OCI-LY7 (cell line): ENCODE measurements around the gene MACROD1. TPM values are rescaled to one million over a fixed set of nuclear protein-coding genes. Genes with fewer than 3 reads are reported as not detected.
A peak's percentile ranks its signal among the peaks of the same experiment; 100 is the strongest.

Source experiments
- BruUV-seq: library from RNA; stranded (reverse); fragments of 400-500 nt; replicated peaks from 2 replicates; lab custom pipeline; 2021; lab: Mats Ljungman, UMichigan
- CTCF ChIA-PET: fragments of 300-600 bp; sonication (Branson Sonifier 250); formaldehyde crosslinking; loops from one replicate; lab custom pipeline; 2022; ENCODE audit warnings: antibody characterized with exemption; ENCODE audit not compliant: unreplicated experiment; lab: Charles Lee
- POLR2A ChIA-PET: fragments of 300-600 bp; sonication (Branson Sonifier 250); formaldehyde crosslinking; loops from one replicate; lab custom pipeline; 2022; ENCODE audit warnings: antibody characterized with exemption; lab: Charles Lee
- DNase-seq: peaks from one replicate; pipeline ENCODE4 v3.0.0-alpha.2; 2015; ENCODE audit warnings: low spot score
- H2AFZ ChIP-seq: fragments of 200-600 bp; sonication (generic), shearing (Covaris generic); 2 replicates; pipeline ENCODE4 v1.6.1; 2014; ENCODE audit warnings: mild to moderate bottlenecking, antibody characterized with exemption, low read length, moderate library complexity
- H3K27ac ChIP-seq: fragments of 200-600 bp; sonication (generic); 2 replicates; pipeline ENCODE4 v1.5.1; 2014; ENCODE audit warnings: mixed run types, low read depth, mild to moderate bottlenecking, moderate library complexity, low read length, inconsistent platforms; ENCODE audit not compliant: poor library complexity, severe bottlenecking
- H3K36me3 ChIP-seq: fragments of 200-600 bp; sonication (generic); 2 replicates; pipeline ENCODE4 v1.6.1; 2014; ENCODE audit warnings: mild to moderate bottlenecking, antibody characterized with exemption, low read length, moderate library complexity, mixed read lengths; ENCODE audit not compliant: insufficient read depth
- H3K4me1 ChIP-seq: fragments of 200-600 bp; sonication (generic); 2 replicates; pipeline ENCODE4 v1.5.1; 2014; ENCODE audit warnings: mild to moderate bottlenecking, low read length; ENCODE audit not compliant: insufficient read depth, poor library complexity, severe bottlenecking
- H3K4me2 ChIP-seq: fragments of 200-600 bp; sonication (generic); 2 replicates; pipeline ENCODE4 v1.6.1; 2014; ENCODE audit warnings: mild to moderate bottlenecking, low read length
- H3K4me3 ChIP-seq: fragments of 200-600 bp; sonication (generic); 2 replicates; pipeline ENCODE4 v1.5.1; 2014; ENCODE audit warnings: mild to moderate bottlenecking, low read depth, low read length; ENCODE audit not compliant: poor library complexity, severe bottlenecking
- H3K79me2 ChIP-seq: fragments of 200-600 bp; sonication (generic); 2 replicates; pipeline ENCODE4 v1.6.1; 2016; ENCODE audit warnings: low read depth, mild to moderate bottlenecking, low read length, moderate library complexity, mixed read lengths; ENCODE audit not compliant: insufficient read depth
- H3K9me2 ChIP-seq: fragments of 200-600 bp; sonication (generic); 2 replicates; pipeline ENCODE4 v1.6.1; 2016; ENCODE audit warnings: mild to moderate bottlenecking, low read length, mixed read lengths; ENCODE audit not compliant: insufficient read depth
- H3K9me3 ChIP-seq: fragments of 200-600 bp; sonication (generic); 2 replicates; pipeline ENCODE4 v1.6.1; 2014; ENCODE audit warnings: mild to moderate bottlenecking, mixed run types, low read length, mixed read lengths
- H4K20me1 ChIP-seq: fragments of 200-600 bp; sonication (generic); 2 replicates; pipeline ENCODE4 v1.6.1; 2014; ENCODE audit warnings: mild to moderate bottlenecking, antibody characterized with exemption, low read length, moderate library complexity, mixed read lengths; ENCODE audit not compliant: insufficient read depth
- EZH2phosphoT487 ChIP-seq: fragments of 200-600 bp; sonication (generic); IDR thresholded peaks from 2 replicates; pipeline ENCODE4 v1.6.1; 2018; ENCODE audit warnings: low read depth, borderline replicate concordance, mild to moderate bottlenecking, mixed run types, antibody characterized with exemption, low read length, moderate library complexity, mixed read lengths
- intact Hi-C: fragments of 100-400 bp; cut with micrococcal nuclease; formaldehyde crosslinking; loops from one replicate; pipeline ENCODE4 v1.10.0; 2022; ENCODE audit not compliant: unreplicated experiment
- total RNA-seq, 2 experiments: library from RNA; depleted of rRNA in 1 of 2; stranded (reverse); fragments of >200 nt in 1 of 2; shearing (Covaris generic) in 1 of 2; gene quantifications; 2 replicates each; pipeline ENCODE4 v1.2.3, GENCODE V29; 2014 to 2022
- TF ChIP-seq, protein P1 (sequence below): fragments of 200-600 bp; sonication (generic); conservative IDR thresholded peaks from 2 replicates; pipeline ENCODE4 v1.5.1; 2014; ENCODE audit warnings: mild to moderate bottlenecking, antibody characterized with exemption, low read length, moderate library complexity, mixed read lengths

The MACROD1 gene
- total RNA-seq, 2 experiments from 2014 or later = 14.7 to 25.4 TPM

DNA sequence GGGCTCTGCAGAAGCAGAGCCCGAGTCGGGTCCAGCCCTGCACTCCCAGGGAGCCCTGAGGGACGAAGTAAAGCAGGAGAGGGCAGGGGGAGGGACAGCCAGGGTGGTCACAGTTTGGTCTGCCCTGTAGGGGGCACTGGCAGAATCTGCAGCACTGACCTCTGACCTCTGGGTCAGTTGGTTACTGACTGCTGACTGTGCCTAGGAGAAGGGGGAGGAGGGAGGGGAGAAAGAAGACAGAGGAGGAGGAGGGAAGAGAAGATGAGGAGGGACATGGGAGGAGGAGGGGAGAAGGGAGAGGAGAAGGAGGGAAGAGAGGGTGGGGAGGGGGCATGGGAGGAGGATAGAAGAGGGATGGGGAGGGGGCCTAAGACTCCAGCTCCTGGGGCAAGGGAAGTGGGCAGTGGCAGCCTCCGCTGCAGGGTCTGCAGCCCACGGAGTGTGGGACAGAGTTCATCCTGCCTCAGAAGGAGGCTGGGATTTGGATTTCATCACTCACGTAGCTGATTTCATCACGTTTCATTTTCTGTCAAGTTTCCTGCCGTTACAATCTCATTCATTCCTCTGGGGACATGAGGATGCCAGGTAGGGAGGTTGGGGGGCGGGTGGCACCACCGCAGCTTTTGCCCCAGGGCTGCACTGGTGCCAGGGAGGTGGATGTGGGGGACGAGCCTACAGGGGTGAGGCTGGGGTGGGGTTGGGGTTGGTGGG, 75.0 kb downstream of the MACROD1 start:
- no TSS peak for BruUV-seq
- ChIA-PET POLR2A (no interaction called here), CTCF (interaction anchor here (0.6 kb wide), 1 partner anchor 8 kb away, joined by 3 read pairs; no protein-coding TSS in a partner anchor)
- H3K9me2 ChIP-seq = no peaks in the 10 kb centered on the region
- H3K4me3 ChIP-seq = no peak overlapping the region
- no peaks in the 10 kb centered on the region for H3K79me2 ChIP-seq
- no peaks in the 10 kb centered on the region for H3K36me3 ChIP-seq
- no peak overlapping the region for H3K27ac ChIP-seq
- H3K4me1 ChIP-seq = no peaks in the 10 kb centered on the region
- TF ChIP-seq, protein P1, sequence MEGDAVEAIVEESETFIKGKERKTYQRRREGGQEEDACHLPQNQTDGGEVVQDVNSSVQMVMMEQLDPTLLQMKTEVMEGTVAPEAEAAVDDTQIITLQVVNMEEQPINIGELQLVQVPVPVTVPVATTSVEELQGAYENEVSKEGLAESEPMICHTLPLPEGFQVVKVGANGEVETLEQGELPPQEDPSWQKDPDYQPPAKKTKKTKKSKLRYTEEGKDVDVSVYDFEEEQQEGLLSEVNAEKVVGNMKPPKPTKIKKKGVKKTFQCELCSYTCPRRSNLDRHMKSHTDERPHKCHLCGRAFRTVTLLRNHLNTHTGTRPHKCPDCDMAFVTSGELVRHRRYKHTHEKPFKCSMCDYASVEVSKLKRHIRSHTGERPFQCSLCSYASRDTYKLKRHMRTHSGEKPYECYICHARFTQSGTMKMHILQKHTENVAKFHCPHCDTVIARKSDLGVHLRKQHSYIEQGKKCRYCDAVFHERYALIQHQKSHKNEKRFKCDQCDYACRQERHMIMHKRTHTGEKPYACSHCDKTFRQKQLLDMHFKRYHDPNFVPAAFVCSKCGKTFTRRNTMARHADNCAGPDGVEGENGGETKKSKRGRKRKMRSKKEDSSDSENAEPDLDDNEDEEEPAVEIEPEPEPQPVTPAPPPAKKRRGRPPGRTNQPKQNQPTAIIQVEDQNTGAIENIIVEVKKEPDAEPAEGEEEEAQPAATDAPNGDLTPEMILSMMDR = peak; percentile 34; the same call in 1 of the 2 replicates
- no peak for TF ChIP-seq EZH2phosphoT487
- H3K9me3 ChIP-seq = no peaks in the 10 kb centered on the region
- peak; percentile 7 for DNase-seq
- no peaks in the 10 kb centered on the region for H4K20me1 ChIP-seq
- H2AFZ ChIP-seq = no peak overlapping the region
- H3K4me2 ChIP-seq = no peak overlapping the region
- intact Hi-C loops = no loop called here

DNA sequence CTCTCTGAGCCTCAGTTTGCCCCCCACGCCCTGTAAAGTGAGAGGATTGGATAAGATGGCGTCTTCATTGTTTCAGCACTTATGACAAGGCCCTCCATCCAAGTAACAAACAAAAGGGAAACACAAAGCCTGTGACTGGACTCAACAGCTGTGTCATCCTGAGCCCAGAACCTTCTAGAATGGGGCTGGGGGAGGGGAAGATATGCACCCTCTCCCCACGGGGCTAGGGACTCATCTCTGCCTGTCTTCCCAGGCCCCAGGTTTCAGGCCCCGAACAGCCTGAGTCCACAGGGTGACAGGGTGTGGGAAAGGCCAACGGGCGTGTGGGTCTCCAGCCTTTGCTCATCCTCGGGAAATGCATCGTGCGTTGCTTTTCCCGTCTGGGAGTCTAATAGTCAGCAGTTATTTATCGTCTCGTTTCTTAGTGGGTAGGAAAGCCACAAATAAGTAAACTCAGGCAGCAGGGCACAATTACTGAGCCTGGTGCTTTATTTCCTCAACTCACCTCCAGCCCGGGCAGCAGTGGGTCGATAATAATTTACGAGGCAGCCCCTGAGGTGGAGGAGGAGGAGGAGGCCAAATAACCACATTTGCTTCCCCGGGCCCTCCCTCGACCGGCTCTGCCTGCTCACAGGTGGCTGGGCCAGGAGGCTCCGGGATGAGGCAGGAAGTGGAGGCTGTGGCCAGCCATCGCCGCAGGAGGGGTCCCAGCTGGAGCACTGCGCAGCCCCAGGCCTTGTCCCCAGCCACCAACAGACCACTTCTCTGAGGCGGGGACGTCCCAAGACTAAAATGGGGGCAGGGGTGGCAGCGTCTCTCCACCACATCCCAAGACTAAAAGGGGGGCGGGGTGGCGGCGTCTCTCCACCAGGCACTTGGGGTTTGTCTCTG, 75.8 kb downstream of the MACROD1 start:
- DNase-seq = no peak
- intact Hi-C loops = no loop called here
- Histone ChIP-seq H3K4me3 (no peak overlapping the region), H3K79me2 (no peaks in the 10 kb centered on the region), H3K4me2 (no peak overlapping the region), H3K9me3 (no peaks in the 10 kb centered on the region), H4K20me1 (no peaks in the 10 kb centered on the region), H2AFZ (no peak overlapping the region), H3K36me3 (no peaks in the 10 kb centered on the region), H3K9me2 (no peaks in the 10 kb centered on the region), H3K27ac (no peak overlapping the region), H3K4me1 (no peaks in the 10 kb centered on the region)
- ChIA-PET CTCF (no interaction called here), POLR2A (interaction anchor here (0.7 kb wide), 1 partner anchor 22 kb away, joined by 3 read pairs; no protein-coding TSS in a partner anchor)
- no peak for TF ChIP-seq EZH2phosphoT487
- TF ChIP-seq, protein P1 = no peak
- BruUV-seq = no TSS peak
